T-helper 2 cell treated with Interferon-gamma antibody and Interleukin-4, amounts not matched to agents 100 ng/mL and 5 ng/mL, for 36 hours (primary cell): Measurements from ENCODE around the gene ZNF785. TPM values are rescaled to one million over a fixed set of nuclear protein-coding genes. Genes with fewer than 3 reads are reported as not detected.

Source experiments
- intact Hi-C: fragments of 100-400 bp; cut with micrococcal nuclease; formaldehyde crosslinking; loops from one replicate; pipeline ENCODE4 v1.15.1; 2023
- total RNA-seq: library from RNA; stranded (reverse); gene quantifications from 2 replicates; pipeline ENCODE4 v1.2.3, GENCODE V29; 2022

Gene ZNF785
- total RNA-seq = 15.2 and 18.5 TPM in 2 replicates

DNA sequence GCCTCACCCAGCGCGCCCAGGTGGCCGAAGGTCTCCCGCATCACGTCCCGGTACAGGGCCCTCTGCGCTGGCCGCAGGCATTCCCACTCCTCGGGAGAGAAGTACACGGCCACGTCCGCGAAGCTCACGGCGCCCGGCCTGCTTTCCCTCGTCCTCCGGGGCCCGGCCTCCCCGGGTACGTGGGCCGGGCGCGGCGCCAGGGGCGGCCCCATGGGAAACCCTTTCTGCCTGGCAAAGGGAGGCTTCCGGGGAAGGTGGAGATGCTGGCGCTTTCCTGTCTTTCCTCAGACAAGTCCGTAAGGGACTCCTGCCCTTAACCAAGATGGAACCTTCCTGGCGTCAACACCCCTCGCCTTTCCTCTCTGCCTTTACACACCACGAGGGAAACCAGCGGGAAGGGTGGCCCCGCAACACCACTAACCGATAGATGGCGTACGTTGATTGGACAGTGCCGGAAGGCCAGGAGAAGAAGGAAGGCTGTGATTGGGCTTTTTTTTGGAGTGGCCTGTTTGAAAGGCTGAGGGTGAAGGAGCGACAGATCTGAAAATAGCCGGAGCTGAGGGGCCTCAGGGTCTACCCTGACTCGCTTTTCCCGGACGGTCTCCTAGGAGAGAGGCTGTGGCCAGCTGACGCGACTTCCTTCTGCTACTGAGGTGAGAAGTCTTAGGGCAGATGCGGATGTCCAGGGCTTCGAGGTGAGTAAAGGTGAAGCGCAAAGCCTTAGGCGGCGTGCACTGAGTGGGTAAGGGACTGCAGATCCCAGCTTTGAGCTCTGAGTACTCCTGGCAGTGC, at the start of gene ZNF785:
TSS of gene ZNF785 (minus strand) at position 298 of the 792 bp plus-strand sequence. CDS start at position 212, 86 bp downstream.
- intact Hi-C loops = loop anchor here (1.0 to 2.0 kb wide), 6 partner anchors 13 to 65 kb away; partner anchors contain the start of genes PRR14, ZNF747, ZNF764 and ZNF768

GRCh38 chr16:30633526-30633925, 48.0 kb upstream of the ZNF785 start:
- intact Hi-C loops = loop anchor here (5.0 to 10.0 kb wide), 2 partner anchors 61 to 541 kb away; partner anchors contain the start of genes SRCAP and TBX6

- intact Hi-C loops = loop anchor here (5.0 to 10.0 kb wide), 2 partner anchors 62 to 540 kb away; partner anchors contain the start of genes SRCAP and TBX6
Measured at GRCh38 chr16:30632454-30632853, 47.0 kb upstream of the ZNF785 start.

GRCh38 chr16:30628628-30629540, 43.4 kb upstream of the ZNF785 start:
- intact Hi-C loops = loop anchor here (1.0 kb wide), 1 partner anchor 199 kb away; the partner anchor contains the start of gene DCTPP1

- intact Hi-C loops = no loop called here
Measured at GRCh38 chr16:30626236-30626635, 40.7 kb upstream of the ZNF785 start.

DNA sequence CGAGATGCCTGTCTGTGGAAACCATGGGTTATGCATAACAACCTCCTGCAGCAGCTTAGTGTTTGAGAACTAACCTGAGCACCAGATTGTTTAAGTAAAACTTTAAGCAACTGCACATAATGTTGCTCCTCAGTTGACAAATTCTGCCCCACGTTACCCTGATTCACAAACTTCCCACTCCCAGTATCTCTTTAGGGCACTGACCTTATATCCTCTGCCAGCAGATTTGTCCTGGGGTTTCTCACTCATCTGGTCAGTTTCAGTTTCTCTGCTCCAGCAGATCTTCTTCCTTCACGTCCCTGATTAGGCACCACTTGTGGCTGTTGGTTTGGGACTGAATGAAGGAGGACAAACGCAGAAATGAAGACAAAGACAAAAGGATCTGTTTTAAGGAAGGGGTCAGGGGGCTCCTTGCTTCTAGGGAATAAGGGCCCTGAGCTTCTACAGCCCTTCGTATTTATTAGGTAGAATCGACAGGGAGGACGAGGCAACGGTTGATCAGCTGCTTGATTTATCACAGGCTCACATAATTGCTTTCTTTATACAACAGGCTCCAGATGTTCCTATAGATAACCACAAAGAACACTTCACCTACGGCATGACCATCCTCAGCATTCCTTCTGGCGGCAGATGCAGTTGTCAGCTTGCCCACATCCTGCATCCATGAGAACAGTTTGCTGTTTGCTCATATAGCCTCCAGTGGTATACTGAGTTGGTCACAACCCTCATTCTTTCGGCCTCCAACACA, 38.2 kb upstream of the ZNF785 start:
- intact Hi-C loops = no loop called here

- intact Hi-C loops = no loop called here
Measured at GRCh38 chr16:30622455-30623032, 37.0 kb upstream of the ZNF785 start.

- intact Hi-C loops = no loop called here
Measured at GRCh38 chr16:30621765-30622164, 36.3 kb upstream of the ZNF785 start.

DNA sequence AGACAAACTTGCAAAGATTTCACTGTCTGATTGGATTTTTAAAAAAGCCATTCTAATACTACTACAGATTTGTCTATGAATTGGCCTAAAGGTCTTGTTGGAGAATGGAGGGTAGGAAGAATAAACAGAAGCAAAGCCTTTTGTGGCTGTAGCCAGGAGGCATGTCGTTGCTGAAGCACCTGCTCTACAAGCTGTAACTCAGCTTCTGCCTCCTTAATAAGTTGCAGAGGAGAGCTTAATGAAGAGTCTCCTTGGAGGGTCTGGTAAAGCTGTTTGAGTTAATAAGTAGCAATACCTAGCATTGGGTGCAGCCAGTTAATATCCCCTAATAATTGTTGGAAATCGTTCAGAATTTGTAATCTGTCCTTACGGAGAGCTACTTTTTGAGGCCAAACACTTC, 34.7 kb upstream of the ZNF785 start:
- intact Hi-C loops = no loop called here

DNA sequence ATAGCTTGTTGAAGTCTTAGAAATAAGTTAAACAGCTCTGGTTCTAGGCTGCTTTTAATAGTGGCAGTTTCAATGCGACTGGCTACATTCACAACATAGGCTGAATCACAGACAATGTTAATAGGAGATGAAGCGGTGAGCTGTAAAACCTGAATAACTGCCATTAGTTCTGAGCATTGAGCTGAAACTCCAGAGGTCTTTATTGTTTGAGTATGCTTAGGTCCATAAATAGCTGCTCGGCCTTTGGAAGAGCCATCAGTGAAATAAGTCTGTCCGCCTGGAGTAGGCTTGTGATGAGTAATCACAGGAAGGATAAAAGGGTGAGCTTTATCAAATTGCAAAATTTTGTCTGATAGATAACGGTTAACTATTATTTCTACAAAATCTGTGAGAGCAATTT, 34.1 kb upstream of the ZNF785 start:
- intact Hi-C loops = no loop called here

GRCh38 chr16:30619202-30619601, 33.7 kb upstream of the ZNF785 start:
- intact Hi-C loops = no loop called here

GRCh38 chr16:30615358-30616091, 30.0 kb upstream of the ZNF785 start:
- intact Hi-C loops = no loop called here

DNA sequence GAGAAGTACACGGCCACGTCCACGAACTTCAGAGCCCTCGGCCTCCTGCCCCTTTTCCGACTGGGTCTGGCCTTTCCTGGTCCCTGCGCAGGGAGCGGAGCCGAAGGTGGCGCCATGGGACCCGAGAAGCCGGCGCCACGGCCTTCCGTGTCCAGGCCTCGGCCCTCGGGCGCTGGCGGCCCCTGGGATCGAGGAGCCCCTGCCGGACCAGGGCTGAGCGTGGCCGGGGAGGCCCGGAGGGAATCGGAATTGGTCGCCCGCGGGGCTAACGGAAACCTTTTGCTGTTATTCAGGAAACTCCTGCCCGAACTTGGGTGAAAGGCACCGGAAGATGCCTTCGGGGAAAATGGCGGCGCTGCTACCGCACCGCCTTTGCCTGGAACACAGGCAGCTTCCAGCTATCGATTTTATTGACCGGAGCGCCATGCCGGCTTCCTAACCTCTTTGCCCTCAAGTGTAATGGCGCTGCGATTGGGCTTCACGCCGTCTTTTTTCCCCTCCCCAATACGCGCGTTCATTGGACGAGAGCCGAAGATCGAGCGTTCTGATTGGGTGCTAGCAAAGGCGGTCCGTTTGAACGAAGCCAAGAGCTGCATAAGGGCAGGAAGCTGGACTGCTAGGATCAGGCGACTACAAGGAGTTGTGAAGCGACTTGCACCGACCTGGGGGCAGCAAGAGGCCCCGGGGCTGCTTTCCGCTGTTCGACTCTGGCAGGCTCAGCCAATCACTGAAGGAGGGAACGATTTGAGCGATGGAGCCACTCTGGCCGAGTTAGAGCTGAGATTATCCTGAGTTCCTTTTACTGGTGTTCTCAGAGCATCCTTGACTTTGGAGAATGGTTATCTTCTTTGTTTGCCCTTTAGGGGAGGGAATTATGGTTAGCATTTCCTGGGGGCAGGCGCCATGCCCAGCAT, 24.7 kb upstream of the ZNF785 start, which contains the start of gene ZNF689:
TSS of gene ZNF689 (minus strand) at position 464 of the 914 bp plus-strand sequence. CDS start at position 116, 348 bp downstream.
- intact Hi-C loops = no loop called here

DNA sequence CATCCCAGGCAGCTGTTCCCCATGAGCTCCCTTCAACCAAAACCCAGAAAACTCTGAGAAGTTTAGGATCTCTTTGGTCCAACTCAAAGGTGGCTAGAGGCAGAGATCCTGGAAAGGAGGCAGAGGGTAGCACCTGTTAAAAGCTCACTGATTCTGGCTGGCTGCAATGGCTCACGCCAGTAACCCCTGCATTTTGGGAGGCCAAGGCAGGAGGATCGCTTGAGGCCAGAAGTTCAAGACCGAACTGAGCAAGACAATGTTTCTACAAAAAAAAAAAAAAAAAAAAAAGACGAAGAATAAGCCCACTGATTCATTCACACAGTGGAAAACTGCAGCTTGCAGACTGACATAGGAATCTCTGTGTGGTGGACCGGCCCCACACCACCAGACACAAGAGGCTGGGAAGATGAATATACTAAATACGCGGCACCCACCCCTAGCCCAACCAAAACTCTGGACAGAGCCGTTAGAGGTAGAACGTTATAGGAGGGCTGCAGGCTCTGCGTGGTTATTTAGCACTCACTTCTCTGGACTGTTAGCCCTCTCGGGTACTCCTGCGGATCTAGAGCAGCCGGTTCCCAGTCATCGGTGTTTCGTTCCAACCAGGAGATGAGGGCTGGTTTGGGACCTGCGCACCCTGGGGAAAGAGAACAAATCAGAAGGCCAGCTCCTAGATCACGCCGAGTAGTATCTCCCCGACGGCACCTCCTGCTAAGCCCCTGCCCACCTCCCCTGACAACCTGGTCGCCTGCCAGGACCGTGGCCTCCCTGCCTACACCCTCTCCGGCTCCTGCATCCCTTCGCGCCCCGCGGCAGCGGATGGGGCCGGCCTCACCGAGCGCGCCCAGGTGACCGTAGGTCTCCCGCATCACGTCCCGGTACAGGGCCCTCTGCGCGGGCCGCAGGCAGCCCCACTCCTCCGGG, 23.8 kb upstream of the ZNF785 start:
- intact Hi-C loops = no loop called here

GRCh38 chr16:30606004-30606403, 20.5 kb upstream of the ZNF785 start:
- intact Hi-C loops = no loop called here

- intact Hi-C loops = no loop called here
Measured at GRCh38 chr16:30605158-30605557, 19.7 kb upstream of the ZNF785 start.

GRCh38 chr16:30604316-30604947, 18.9 kb upstream of the ZNF785 start:
- intact Hi-C loops = no loop called here
